DMS53 treated with DMSO at 0.1 percent for 48 hours (cell line): Measurements from ENCODE around the gene TRAP1.

Source experiments
- DNase-seq: peaks from one replicate; lab custom pipeline; 2025; ENCODE audit not compliant: unreplicated experiment; lab: John Stamatoyannopoulos, UW

The TRAP1 gene

GRCh38 chr16:3737181-3737580, 19.9 kb upstream of the TRAP1 start:
- DNase-seq: no peak

- no peak for DNase-seq
Measured at GRCh38 chr16:3736116-3736515, 18.8 kb upstream of the TRAP1 start.

- no peak for DNase-seq
Measured at GRCh38 chr16:3735541-3735940, 18.2 kb upstream of the TRAP1 start.

DNA sequence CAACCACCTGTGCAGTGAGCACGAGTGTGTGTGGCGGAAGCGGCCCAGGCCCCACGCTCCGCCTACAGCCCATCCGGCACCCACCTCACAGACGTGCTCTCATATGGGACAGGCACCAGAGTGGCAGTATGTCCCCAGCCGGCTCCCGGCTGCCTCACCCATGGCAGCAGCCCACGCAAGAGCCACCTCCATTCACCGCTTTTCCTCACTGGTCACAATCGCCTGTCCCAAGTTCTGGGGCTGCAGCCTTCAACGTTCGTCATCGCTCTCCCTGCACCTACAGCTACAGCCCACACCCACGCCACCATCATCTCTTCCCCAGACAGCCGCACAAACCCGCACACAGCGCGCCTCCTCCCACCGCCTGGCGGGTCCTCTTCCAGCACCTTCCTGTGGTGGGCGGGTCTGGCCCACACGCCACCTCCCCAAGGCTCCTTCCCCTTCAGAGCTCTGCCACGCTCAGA, 17.5 kb upstream of the TRAP1 start:
- DNase-seq: no peak

GRCh38 chr16:3734084-3734757, 16.9 kb upstream of the TRAP1 start:
- no peak for DNase-seq

GRCh38 chr16:3732171-3732570, 14.8 kb upstream of the TRAP1 start:
- DNase-seq: no peak

- DNase-seq: no peak
Measured at GRCh38 chr16:3731126-3731935, 14.0 kb upstream of the TRAP1 start.

- DNase-seq: no peak
Measured at GRCh38 chr16:3730161-3731125, 13.1 kb upstream of the TRAP1 start.

DNA sequence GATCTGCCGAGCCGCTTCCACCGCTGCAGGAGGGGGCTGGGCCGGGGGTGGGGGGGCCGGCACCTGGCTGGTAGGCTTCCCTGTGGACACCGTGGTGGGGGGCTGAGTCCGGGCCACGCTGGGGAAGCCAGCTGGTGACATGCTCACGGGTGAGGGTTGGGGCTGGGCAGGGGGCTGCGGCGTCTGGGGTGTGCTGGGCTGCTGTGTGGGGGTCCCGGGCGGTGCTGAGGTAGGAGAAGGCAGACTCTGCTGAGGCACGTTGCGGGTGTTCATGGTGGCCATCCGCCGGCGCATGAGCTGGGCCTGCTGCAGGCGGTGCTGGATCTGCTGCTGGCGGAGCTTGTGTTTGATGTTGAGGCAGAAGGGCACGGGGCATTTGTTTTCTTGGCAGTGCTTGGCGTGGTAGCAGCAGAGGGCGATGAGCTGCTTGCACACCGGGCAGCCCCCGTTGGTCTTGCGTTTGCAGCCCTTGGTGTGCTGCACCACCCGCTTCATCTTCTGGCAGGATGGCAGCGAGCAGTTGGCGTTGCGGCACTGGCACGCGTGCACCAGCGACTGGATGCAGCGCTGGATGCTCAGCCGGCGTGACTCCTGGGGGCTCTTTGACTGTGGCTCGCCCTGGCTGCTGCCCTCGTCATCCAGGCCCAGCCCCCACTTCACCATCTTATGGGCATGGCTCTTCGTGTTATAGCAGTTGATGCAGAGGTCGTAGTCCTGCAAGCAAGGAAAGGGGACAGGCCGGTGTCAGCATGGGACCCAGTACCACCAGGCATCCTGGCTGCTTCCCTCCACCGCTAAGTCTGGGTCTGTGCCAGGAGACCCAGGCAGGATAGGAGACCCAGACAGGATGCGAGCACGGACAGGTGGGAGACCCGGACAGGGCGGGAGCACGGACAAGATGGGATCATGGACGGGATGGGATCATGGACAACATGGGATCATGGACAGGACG, 12.1 kb upstream of the TRAP1 start:
- DNase-seq: no peak

GRCh38 chr16:3728424-3729160, 11.3 kb upstream of the TRAP1 start:
- no peak for DNase-seq

- no peak for DNase-seq
Measured at GRCh38 chr16:3727806-3728381, 10.6 kb upstream of the TRAP1 start.

- DNase-seq: no peak
Measured at GRCh38 chr16:3726021-3726687, 8.8 kb upstream of the TRAP1 start.

DNA sequence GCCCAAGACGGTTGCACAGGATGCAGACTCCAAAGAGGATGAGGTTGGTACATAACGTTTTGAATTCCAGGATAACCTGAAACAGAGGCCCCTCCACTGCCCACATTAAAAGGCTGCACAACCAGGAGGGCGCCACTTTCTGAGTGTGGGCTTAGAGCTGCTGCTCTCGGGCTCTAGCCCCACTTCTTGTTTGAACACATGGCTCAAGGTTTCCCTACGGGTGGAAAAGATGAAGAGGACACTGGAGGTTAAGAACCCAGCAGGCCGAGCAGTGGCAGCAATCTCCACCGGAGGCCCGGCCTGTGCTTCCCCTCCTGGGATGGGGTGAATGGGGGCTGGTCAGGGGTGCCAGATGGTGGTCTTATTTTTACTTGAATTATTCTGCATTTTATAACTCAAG, 8.0 kb upstream of the TRAP1 start:
- no peak for DNase-seq

DNA sequence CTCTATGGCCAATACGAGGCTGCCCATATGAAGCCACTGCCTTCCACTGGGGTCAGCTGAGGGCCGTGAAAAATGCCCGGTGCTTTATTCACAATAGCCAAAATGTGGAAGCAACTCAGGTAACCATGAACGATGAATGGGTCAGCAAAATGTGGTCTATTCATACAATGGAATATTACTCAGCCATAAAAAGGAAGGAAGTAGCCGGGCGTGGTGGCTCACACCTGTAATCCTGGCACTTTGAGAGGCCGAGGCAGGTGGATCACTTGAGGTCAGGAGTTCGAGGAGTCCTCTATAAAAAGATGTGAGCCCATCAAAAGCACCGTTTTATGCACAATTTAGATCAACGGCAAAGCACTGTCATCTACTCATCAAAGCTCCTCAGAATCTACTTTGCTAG, 5.2 kb upstream of the TRAP1 start:
- DNase-seq: no peak

- no peak for DNase-seq
Measured at GRCh38 chr16:3720418-3720817, 3.1 kb upstream of the TRAP1 start.

GRCh38 chr16:3718628-3719027, 1.3 kb upstream of the TRAP1 start:
- DNase-seq: no peak

GRCh38 chr16:3718019-3718391, 681 bp upstream of the TRAP1 start:
- DNase-seq: peak; percentile 12

DNA sequence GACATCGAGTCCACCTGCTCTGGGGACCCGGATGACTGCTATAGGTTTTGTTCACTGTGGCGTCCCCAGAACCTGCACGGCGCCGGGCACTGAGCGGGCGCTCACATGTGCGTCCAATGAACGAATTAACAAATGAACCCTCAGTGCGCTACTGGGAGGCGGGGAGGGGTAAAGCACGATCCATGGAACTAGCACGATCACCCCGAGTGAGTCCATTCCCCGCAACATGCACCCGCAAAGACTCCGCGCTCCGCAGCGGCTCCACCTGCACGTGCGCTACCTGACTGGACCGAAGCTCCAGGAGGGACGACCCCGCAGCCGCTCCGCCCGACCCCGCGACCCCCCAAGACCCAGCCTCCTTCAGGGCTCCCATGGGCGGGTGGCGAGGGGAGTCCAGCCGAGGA, 491 bp downstream of the TRAP1 start:
- peak; percentile 2 for DNase-seq

- no peak for DNase-seq
Measured at GRCh38 chr16:3715430-3715829, 1.9 kb downstream of the TRAP1 start.
